PC-3 (cell line): ENCODE data around the gene FKBP2. TPM values are rescaled to one million over a fixed set of nuclear protein-coding genes. Genes with fewer than 3 reads are reported as not detected.

Experiments used
- ATAC-seq: fragments of 200-7000 bp; cut with Tn5 transposase; 2 replicates; pipeline ENCODE4 v1.9.1; 2020; ENCODE audit warnings: mild to moderate bottlenecking, moderate library complexity
- BruUV-seq: library from RNA; stranded (reverse); fragments of 400-500 nt; replicated peaks from 2 replicates; lab custom pipeline; 2021; lab: Mats Ljungman, UMichigan
- CTCF ChIA-PET: fragments of 300-600 bp; sonication (Branson Sonifier 250); formaldehyde crosslinking; loops from one replicate; lab custom pipeline; 2022; ENCODE audit warnings: antibody characterized with exemption; lab: Charles Lee
- POLR2A ChIA-PET: fragments of 300-600 bp; sonication (Branson Sonifier 250); formaldehyde crosslinking; loops from one replicate; lab custom pipeline; 2022; ENCODE audit warnings: antibody characterized with exemption; ENCODE audit not compliant: unreplicated experiment; lab: Charles Lee
- DNase-seq: peaks from one replicate; pipeline ENCODE4 v3.0.0-alpha.2; 2015
- H2AFZ ChIP-seq: fragments of 300-600 bp; sonication (generic); 2 replicates; pipeline ENCODE4 v1.6.0; 2016; ENCODE audit warnings: antibody characterized with exemption, low read length
- H3F3A ChIP-seq: fragments of 300-600 bp; sonication (generic); one replicate; pipeline ENCODE4 v1.6.0; 2017; ENCODE audit warnings: antibody characterized with exemption, low read length, control low read depth, mild to moderate bottlenecking; ENCODE audit not compliant: unreplicated experiment
- H3K27ac ChIP-seq: fragments of 300-600 bp; sonication (generic); 2 replicates; pipeline ENCODE4 v1.5.1; 2016; ENCODE audit warnings: mild to moderate bottlenecking, low read length
- H3K27me3 ChIP-seq: fragments of 300-600 bp; sonication (generic); 2 replicates; pipeline ENCODE4 v1.6.1; 2016; ENCODE audit warnings: low read length, mixed read lengths
- H3K36me3 ChIP-seq: fragments of 300-600 bp; sonication (generic); 2 replicates; pipeline ENCODE4 v1.6.1; 2016; ENCODE audit warnings: low read depth, mixed run types, low read length, mixed read lengths
- H3K4me1 ChIP-seq: fragments of 300-600 bp; sonication (generic); 2 replicates; pipeline ENCODE4 v1.5.1; 2016; ENCODE audit warnings: low read length; ENCODE audit not compliant: insufficient read depth
- H3K4me2 ChIP-seq: fragments of 300-600 bp; sonication (generic); 2 replicates; pipeline ENCODE4 v1.6.0; 2016; ENCODE audit warnings: low read length
- H3K4me3 ChIP-seq: fragments of 300-600 bp; sonication (generic); 2 replicates; pipeline ENCODE4 v1.5.1; 2016; ENCODE audit warnings: mild to moderate bottlenecking, low read length, mixed read lengths
- H3K79me2 ChIP-seq: fragments of 300-600 bp; sonication (generic); 2 replicates; pipeline ENCODE4 v1.6.1; 2017; ENCODE audit warnings: low read length, mixed read lengths
- H3K9ac ChIP-seq: fragments of 300-600 bp; sonication (generic); 2 replicates; pipeline ENCODE4 v1.6.0; 2016; ENCODE audit warnings: mild to moderate bottlenecking, low read length
- H3K9me2 ChIP-seq: fragments of 300-600 bp; sonication (generic); replicated peaks from 2 replicates; pipeline ENCODE4 v1.6.1; 2016; ENCODE audit warnings: mixed run types, low read length, mixed read lengths
- H3K9me3 ChIP-seq: fragments of 300-600 bp; sonication (generic); 2 replicates; pipeline ENCODE4 v1.6.1; 2016; ENCODE audit warnings: low read length, mixed read lengths
- H4K20me1 ChIP-seq: fragments of 300-600 bp; sonication (generic); 2 replicates; pipeline ENCODE4 v1.6.1; 2016; ENCODE audit warnings: low read length, mixed read lengths
- EZH2 ChIP-seq: fragments of 300-600 bp; sonication (generic); IDR thresholded peaks from one replicate; pipeline ENCODE4 v1.6.1; 2017; ENCODE audit warnings: antibody characterized with exemption, mild to moderate bottlenecking, low read length; ENCODE audit not compliant: unreplicated experiment
- EZH2phosphoT487 ChIP-seq: fragments of 300-600 bp; sonication (generic); IDR thresholded peaks from 2 replicates; pipeline ENCODE4 v1.6.1; 2018; ENCODE audit warnings: mild to moderate bottlenecking, antibody characterized with exemption, low read length, borderline replicate concordance
- intact Hi-C: fragments of 100-400 bp; cut with micrococcal nuclease; formaldehyde crosslinking; loops from 2 replicates; pipeline ENCODE4 v1.9.0; 2023
- total RNA-seq: library from RNA; depleted of rRNA; stranded (reverse); fragments of >200 nt; gene quantifications from 2 replicates; pipeline ENCODE4 v1.2.3, GENCODE V29; 2014
- TF ChIP-seq, protein P1 (sequence below): fragments of 300-600 bp; sonication (generic); conservative IDR thresholded peaks from 2 replicates; pipeline ENCODE4 v1.5.1; 2017; ENCODE audit warnings: antibody characterized with exemption, low read depth, mild to moderate bottlenecking, low read length

Gene FKBP2
- total RNA-seq, 1 experiment from 2014 or later = 215 TPM

DNA sequence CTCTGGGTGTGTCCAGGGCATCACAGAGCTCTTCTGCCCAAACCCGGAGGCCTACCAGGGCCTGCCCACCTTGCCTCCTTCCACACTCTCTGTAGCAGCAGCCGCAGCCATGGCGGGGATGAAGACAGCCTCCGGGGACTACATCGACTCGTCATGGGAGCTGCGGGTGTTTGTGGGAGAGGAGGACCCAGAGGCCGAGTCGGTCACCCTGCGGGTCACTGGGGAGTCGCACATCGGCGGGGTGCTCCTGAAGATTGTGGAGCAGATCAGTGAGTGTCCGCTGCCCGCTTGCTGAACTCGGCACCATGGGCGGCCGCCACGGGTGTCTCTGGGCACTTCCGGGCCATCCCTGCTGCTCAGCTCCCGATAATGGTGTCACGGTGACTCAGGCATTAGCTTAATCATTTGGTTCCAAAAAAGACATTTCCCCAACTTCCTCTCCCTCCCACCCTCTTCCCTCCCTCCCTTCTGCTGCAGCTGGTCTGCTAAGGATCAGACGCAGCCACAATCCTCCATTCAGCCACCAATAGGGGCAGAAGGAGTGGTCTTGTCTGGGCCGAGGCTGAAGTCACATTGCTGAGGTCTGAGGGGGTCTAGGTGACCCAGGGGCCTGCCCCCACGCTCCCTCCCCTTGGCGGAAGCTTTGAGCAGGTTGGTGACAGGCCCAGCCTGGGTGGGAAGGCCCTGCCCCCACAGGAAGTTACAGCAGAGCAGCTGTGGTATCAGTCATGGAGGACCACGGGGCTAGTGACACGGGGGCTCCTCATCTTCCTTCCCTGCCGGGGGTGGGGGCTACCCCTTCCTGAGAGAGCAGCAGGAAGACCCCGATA lies 33.4 kb upstream of the FKBP2 start:
- no peaks in the 10 kb centered on the region for H3K9me2 ChIP-seq
- H3K9me3 ChIP-seq = no peaks in the 10 kb centered on the region
- peaks cover 3% of the 10 kb centered on the region for H3F3A ChIP-seq
- 0 out of 2 replicates have a peak, but pooled peaks cover 3% of the 10 kb centered on the region for H3K4me1 ChIP-seq
- ChIA-PET POLR2A (no interaction called here), CTCF (no interaction called here)
- H3K36me3 ChIP-seq = peaks cover 42% of the 10 kb centered on the region
- H3K79me2 ChIP-seq = no peaks in the 10 kb centered on the region
- H3K4me3 ChIP-seq = no peak overlapping the region
- no peak overlapping the region for H3K9ac ChIP-seq
- TF ChIP-seq, protein P1, sequence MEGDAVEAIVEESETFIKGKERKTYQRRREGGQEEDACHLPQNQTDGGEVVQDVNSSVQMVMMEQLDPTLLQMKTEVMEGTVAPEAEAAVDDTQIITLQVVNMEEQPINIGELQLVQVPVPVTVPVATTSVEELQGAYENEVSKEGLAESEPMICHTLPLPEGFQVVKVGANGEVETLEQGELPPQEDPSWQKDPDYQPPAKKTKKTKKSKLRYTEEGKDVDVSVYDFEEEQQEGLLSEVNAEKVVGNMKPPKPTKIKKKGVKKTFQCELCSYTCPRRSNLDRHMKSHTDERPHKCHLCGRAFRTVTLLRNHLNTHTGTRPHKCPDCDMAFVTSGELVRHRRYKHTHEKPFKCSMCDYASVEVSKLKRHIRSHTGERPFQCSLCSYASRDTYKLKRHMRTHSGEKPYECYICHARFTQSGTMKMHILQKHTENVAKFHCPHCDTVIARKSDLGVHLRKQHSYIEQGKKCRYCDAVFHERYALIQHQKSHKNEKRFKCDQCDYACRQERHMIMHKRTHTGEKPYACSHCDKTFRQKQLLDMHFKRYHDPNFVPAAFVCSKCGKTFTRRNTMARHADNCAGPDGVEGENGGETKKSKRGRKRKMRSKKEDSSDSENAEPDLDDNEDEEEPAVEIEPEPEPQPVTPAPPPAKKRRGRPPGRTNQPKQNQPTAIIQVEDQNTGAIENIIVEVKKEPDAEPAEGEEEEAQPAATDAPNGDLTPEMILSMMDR = no peak
- TF ChIP-seq EZH2 = no peak
- TF ChIP-seq EZH2phosphoT487 = no peak
- no peak overlapping the region for H3K27ac ChIP-seq
- no peak overlapping the region for H2AFZ ChIP-seq
- peak; percentile 38 for ATAC-seq
- intact Hi-C loops = no loop called here
- peak; percentile 22 for DNase-seq
- H3K27me3 ChIP-seq = no peaks in the 10 kb centered on the region
- no peak overlapping the region for H3K4me2 ChIP-seq
- peaks cover 7% of the 10 kb centered on the region; the same call in 1 of the 2 replicates for H4K20me1 ChIP-seq
- BruUV-seq = no TSS peak

DNA sequence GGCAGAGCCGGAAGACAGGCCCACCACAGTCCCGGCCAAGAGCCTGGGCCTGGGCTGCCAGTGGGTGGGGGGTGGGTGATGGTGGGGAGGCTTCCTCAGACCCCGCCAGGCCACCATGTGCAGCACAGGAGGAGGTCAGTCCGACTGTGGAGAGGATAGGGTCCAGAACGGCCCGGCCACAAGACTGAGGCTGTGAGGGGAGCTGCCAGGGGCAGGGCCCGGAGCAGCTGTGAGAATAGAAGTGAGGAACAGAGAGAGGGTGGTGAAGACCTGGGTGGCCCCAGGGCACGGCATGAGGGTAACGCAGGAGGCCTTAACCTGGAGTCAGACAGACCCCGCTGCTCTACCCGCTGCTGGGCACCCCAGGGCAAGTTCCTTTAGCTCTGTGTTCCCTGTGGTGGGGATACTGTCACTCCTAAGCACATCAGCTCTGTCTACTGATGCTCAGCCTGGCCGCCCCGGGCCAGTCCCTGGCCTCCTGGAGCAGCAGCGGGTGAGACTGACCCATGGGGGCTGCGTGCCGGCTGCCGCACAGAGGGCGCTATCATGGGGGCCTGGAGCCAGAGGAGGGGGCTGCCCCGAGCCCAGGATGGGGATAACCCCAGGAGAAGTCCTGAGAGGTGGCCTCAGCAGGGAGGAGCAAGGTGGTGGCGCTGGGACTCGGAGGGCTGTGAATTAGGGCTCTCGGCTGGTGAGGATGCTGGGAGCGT lies 32.7 kb upstream of the FKBP2 start:
- H3K27me3 ChIP-seq = no peaks in the 10 kb centered on the region
- CTCF ChIA-PET = no interaction called here
- peaks cover 34% of the 10 kb centered on the region for H3K36me3 ChIP-seq
- H3F3A ChIP-seq = no peaks in the 10 kb centered on the region
- H3K9me2 ChIP-seq = no peaks in the 10 kb centered on the region
- DNase-seq (no peak), ATAC-seq (no peak)
- H3K9ac ChIP-seq = no peak overlapping the region
- intact Hi-C loops = no loop called here
- POLR2A ChIA-PET = no interaction called here
- BruUV-seq = no TSS peak
- TF ChIP-seq EZH2 (no peak), EZH2phosphoT487 (no peak)
- TF ChIP-seq, protein P1 = no peak
- no peaks in the 10 kb centered on the region for H3K9me3 ChIP-seq
- H3K79me2 ChIP-seq = no peaks in the 10 kb centered on the region
- no peak overlapping the region for H3K27ac ChIP-seq
- 0 out of 2 replicates have a peak, but pooled peaks cover 3% of the 10 kb centered on the region for H3K4me1 ChIP-seq
- H3K4me3 ChIP-seq = no peak overlapping the region
- H3K4me2 ChIP-seq = no peak overlapping the region
- H2AFZ ChIP-seq = no peak overlapping the region
- peaks cover 7% of the 10 kb centered on the region; the same call in 1 of the 2 replicates for H4K20me1 ChIP-seq
